ENCODE data around the gene PSMB3. TPM values are rescaled to one million over a fixed set of nuclear protein-coding genes. Genes with fewer than 3 reads are reported as not detected.
"Not testable (repeated sequence)": the region's sequence is repeated elsewhere in the genome, so short reads cannot be mapped to it uniquely, and the experiment has no call there.

The PSMB3 gene
- total RNA-seq, 1 donor from 2014 or later = 118 TPM

DNA sequence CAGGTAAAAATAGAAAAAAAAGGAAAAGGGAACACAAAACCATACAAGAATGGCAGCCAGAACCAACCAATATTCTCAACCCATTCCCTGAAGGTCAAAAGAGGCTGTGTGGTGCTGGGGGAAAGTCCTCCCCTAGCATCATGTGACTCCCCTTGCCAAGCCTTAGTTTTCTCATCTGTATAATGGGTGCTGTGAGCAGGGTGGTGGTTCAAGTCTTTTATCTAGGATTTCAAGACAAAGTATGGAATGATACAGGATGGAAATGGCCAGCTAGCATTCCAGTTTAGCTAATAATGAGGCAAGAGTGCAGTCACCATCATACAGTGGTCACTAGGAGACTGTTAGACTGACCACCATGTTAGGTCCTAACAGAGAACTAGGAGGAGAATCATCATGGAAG lies 20.7 kb downstream of the PSMB3 start:
- no peak overlapping the region for H3K4me3 Mint-ChIP-seq (ENCODE audit: unreplicated experiment)
- H3K27ac Mint-ChIP-seq (ENCODE audit: unreplicated experiment) = no peak overlapping the region
- TF ChIP-seq, protein P1, sequence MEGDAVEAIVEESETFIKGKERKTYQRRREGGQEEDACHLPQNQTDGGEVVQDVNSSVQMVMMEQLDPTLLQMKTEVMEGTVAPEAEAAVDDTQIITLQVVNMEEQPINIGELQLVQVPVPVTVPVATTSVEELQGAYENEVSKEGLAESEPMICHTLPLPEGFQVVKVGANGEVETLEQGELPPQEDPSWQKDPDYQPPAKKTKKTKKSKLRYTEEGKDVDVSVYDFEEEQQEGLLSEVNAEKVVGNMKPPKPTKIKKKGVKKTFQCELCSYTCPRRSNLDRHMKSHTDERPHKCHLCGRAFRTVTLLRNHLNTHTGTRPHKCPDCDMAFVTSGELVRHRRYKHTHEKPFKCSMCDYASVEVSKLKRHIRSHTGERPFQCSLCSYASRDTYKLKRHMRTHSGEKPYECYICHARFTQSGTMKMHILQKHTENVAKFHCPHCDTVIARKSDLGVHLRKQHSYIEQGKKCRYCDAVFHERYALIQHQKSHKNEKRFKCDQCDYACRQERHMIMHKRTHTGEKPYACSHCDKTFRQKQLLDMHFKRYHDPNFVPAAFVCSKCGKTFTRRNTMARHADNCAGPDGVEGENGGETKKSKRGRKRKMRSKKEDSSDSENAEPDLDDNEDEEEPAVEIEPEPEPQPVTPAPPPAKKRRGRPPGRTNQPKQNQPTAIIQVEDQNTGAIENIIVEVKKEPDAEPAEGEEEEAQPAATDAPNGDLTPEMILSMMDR (IDR thresholded peaks at IDR 0.05) = no peak
- no peak for DNase-seq (ENCODE audit: low spot score)
- no peaks in the 10 kb centered on the region for H3K27me3 Mint-ChIP-seq (ENCODE audit: low read depth)
- peaks cover 40% of the 10 kb centered on the region for H3K36me3 Mint-ChIP-seq (ENCODE audit: low read depth)
- H3K4me1 Mint-ChIP-seq (ENCODE audit: low read depth) = no peaks in the 10 kb centered on the region
- H3K9me3 Mint-ChIP-seq (ENCODE audit: low read depth) = no peaks in the 10 kb centered on the region

DNA sequence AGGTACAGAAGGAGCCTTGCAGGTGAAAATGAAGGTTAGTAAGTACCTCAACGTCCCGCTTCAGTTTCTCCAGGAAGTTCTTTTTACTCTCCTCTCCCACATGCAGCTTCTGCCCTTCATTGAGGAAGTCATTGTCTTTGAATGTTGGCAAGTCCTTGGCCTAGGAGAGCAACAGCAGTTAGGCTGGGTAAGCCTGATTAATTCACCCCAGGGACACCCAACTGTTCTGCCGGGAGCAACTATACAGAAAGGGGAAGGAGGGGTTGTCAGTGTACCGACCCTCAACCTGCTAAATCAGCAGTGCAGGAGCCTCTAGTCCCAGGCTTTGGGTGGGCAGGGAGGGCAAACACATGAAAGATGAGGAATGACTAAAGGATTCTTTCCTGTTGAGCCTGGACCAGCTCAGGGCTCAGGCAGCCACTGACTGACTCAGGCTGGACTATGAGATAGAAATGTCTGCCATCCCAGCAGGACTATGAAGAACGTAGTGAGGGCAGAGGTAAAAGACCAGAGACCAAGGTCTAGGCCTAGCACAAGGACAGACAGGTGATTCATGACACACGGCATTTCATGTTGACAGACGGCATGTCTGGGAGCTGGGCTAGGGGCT lies 25.2 kb downstream of the PSMB3 start:
- DNase-seq (ENCODE audit: low spot score) = no peak
- H3K27ac Mint-ChIP-seq (ENCODE audit: unreplicated experiment) = no peak overlapping the region
- H3K36me3 Mint-ChIP-seq (ENCODE audit: low read depth) = peaks cover 42% of the 10 kb centered on the region
- TF ChIP-seq, protein P1 (IDR thresholded peaks at IDR 0.05) = no peak
- H3K27me3 Mint-ChIP-seq (ENCODE audit: low read depth) = no peaks in the 10 kb centered on the region
- H3K4me3 Mint-ChIP-seq (ENCODE audit: unreplicated experiment) = no peak overlapping the region
- no peaks in the 10 kb centered on the region for H3K9me3 Mint-ChIP-seq (ENCODE audit: low read depth)
- H3K4me1 Mint-ChIP-seq (ENCODE audit: low read depth) = no peaks in the 10 kb centered on the region

DNA sequence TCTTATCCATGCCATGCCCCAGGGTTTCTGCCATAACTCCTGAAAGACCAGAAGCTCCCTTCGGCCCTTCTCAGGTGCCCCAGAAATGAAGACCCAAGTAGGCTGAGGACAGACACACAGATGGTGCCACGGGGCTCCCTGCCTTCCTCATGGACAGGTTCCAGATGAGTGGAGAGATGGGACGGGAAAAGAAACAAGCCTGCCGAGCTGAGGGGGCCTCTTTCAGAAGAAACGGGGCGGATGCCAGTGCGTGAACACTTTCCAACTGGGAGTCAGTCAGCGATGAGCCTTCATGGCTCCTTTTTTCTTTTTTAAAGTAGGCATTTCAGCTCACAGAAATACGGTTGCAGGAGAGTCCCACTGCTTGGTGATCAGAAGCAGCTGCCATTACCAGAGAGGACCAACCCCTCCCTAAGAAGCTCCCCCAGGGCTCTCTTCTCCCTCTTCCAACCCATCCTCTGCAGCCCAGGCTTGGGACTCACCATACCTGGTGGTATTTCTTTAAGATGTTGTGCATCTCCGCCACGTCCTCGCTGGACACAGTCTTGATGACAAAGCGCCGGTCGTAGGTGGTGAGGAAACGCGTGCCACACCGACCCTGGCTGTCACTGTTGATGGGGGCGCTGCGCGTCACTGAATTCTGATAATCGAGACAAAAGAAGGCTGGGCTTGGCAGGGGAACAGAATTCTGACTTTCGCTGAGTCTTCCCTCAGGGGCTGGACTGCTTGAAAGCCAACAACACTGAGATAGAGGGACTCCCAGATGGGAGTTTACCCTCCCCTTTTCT lies 27.6 kb downstream of the PSMB3 start:
- peaks cover 36% of the 10 kb centered on the region for H3K36me3 Mint-ChIP-seq (ENCODE audit: low read depth)
- H3K4me3 Mint-ChIP-seq (ENCODE audit: unreplicated experiment) = no peak overlapping the region
- TF ChIP-seq, protein P1 (IDR thresholded peaks at IDR 0.05) = no peak
- DNase-seq (ENCODE audit: low spot score) = no peak
- H3K27ac Mint-ChIP-seq (ENCODE audit: unreplicated experiment) = no peak overlapping the region
- H3K9me3 Mint-ChIP-seq (ENCODE audit: low read depth) = no peaks in the 10 kb centered on the region
- no peaks in the 10 kb centered on the region for H3K4me1 Mint-ChIP-seq (ENCODE audit: low read depth)
- H3K27me3 Mint-ChIP-seq (ENCODE audit: low read depth) = no peaks in the 10 kb centered on the region

DNA sequence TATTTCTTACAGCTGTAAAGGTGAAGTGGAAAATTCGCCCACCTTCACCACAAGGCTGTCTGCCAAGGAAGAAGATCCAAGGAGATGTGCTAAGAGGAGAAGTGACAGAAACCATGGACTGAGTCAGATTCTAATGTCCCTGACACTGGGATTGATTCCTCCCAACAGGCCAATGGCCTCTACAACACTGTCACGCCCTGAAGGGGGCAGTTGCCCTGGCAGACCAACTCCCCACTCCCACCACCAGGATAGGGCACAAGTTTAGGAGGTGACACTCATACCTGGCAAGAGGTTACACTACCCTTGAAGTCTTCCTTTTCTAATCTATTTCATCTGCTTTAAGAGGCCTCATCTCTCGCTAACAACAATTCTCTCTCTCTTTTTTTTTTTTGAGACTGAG lies 30.7 kb downstream of the PSMB3 start:
- TF ChIP-seq, protein P1 (IDR thresholded peaks at IDR 0.05) = no peak
- Mint-ChIP-seq H3K27ac (ENCODE audit: unreplicated experiment) (no peak overlapping the region), H3K4me3 (ENCODE audit: unreplicated experiment) (no peak overlapping the region), H3K27me3 (ENCODE audit: low read depth) (no peaks in the 10 kb centered on the region), H3K36me3 (ENCODE audit: low read depth) (peaks cover 27% of the 10 kb centered on the region), H3K4me1 (ENCODE audit: low read depth) (no peaks in the 10 kb centered on the region), H3K9me3 (ENCODE audit: low read depth) (no peaks in the 10 kb centered on the region)
- DNase-seq (ENCODE audit: low spot score) = no peak

DNA sequence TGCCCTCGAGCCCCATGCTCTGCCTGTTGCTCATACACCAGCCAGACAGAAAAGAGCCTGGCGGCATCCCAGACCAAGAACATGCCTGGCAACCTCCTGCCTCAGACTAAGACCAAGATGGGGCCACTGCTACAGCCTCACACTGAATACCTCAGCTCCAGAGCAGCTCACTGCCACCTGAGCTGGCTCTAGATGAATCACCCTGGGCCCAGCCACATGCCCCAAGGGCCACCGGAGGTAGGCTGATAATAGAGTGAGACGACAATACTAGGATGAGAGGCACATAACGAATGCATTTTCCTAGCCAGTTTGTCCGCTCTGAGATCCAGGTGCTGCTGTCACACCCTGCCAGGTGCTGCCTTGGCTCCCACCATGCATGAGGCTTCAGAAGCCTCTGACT lies 33.8 kb downstream of the PSMB3 start:
- Mint-ChIP-seq H3K4me1 (ENCODE audit: low read depth) (peaks cover 21% of the 10 kb centered on the region), H3K9me3 (ENCODE audit: low read depth) (no peaks in the 10 kb centered on the region), H3K4me3 (ENCODE audit: unreplicated experiment) (no peak overlapping the region), H3K36me3 (ENCODE audit: low read depth) (peaks cover 8% of the 10 kb centered on the region), H3K27me3 (ENCODE audit: low read depth) (no peaks in the 10 kb centered on the region), H3K27ac (ENCODE audit: unreplicated experiment) (no peak overlapping the region)
- no peak for DNase-seq (ENCODE audit: low spot score)
- TF ChIP-seq, protein P1 (IDR thresholded peaks at IDR 0.05) = no peak

DNA sequence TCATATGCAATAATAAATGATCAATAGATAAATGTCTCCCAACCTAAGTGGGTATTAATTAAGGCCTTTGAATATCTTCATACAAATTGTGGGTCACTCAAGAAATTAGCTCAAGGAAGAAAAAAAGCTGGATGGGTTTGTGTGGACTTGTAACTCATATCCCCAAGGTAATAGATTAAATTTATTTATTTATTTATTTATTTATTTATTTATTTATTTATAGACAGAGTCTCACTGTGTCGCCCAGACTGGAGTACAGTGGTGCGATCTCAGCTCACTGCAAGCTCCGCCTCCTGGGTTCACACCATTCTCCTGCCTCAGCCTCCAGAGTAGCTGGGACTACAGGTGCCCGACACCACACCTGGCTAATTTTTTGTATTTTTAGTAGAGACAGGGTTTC lies 35.5 kb downstream of the PSMB3 start:
- peaks cover 23% of the 10 kb centered on the region for H3K4me1 Mint-ChIP-seq (ENCODE audit: low read depth)
- not testable (repeated sequence) for H3K27ac Mint-ChIP-seq (ENCODE audit: unreplicated experiment); DNase-seq (ENCODE audit: low spot score); H3K36me3 Mint-ChIP-seq (ENCODE audit: low read depth); H3K9me3 Mint-ChIP-seq (ENCODE audit: low read depth); H3K27me3 Mint-ChIP-seq (ENCODE audit: low read depth); H3K4me3 Mint-ChIP-seq (ENCODE audit: unreplicated experiment)

Data from chondrocyte (in vitro differentiated cells).